GM21367 (cell line): ENCODE results near the gene CPXM1.
"Not testable (repeated sequence)": the region's sequence is repeated elsewhere in the genome, so short reads cannot be mapped to it uniquely, and the experiment has no call there.

Experiments used
- ATAC-seq: cut with Tn5 transposase; IDR thresholded peaks from one replicate; pipeline ENCODE4 v1.9.1; 2021; ENCODE audit not compliant: unreplicated experiment

CPXM1 gene

DNA sequence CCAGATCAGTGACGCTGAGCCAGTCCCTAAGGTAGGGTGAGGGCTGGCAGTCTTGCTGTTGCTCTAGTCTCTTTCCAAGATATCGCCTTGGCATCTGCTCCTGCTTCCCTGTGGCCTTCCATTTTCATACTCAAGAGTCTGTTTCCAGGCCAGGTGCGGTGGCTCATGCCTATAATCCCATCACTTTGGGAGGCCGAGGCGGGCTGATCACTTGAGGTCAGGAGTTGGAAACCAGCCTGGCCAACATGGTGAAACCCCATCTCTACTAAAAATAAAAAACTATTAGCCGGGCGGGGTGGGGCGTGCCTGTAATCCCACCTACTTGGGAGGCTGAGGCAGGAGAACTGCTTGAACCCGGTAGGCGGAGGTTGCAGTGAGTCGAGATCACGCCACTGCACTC, 30.3 kb downstream of the CPXM1 start:
- not testable (repeated sequence) for ATAC-seq

- ATAC-seq = no peak
These were observed 31.8 kb downstream of the CPXM1 start for GRCh38 chr20:2768632-2769015.

DNA sequence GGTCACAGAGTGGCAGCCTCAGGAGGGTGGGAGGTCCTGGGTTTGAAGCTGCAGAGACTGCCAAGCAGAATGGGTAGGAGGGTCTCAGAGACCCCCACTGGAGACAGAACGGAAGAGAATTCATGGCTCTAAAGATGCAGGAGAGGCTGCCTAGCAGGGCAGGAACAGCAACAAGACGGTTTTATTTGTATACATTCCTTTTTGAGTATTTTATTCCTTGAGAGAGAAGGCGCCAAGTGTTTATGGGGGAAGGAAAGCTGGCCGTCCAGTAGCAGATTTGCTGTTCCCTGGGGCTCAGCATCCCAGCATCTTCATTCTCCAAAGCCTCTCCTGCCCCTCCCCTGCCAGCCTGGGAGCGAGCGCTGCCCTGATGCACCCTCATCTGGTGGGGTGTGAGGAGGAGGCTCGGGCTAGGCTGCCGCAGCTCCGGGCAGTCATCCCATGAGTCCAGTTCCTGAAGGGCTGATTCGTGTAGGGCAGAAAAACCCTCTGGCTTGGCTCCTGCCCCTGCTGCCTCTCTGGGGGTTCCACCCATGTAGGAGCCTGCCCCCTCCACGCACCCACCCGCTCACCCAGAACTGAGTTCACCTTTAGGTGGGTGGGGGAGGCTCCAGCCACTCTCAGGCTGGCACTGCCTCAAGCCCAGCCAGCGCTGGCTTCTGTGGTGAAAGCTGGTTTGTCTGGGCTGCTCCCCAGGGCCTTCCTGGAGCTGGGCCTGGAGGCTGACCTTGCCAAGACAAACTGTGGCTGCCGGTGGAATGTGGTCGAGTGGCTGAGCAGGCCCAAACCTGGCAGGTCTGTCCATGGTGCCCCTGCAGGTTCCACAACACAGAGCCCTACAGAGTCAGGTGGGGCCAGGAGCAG, 32.4 kb downstream of the CPXM1 start:
- no peak for ATAC-seq

GRCh38 chr20:2763186-2763585, 37.2 kb downstream of the CPXM1 start:
- ATAC-seq = no peak

- no peak for ATAC-seq
These were observed 37.8 kb downstream of the CPXM1 start for GRCh38 chr20:2762578-2763131.

- no peak for ATAC-seq
These were observed 38.5 kb downstream of the CPXM1 start for GRCh38 chr20:2761885-2762284.

DNA sequence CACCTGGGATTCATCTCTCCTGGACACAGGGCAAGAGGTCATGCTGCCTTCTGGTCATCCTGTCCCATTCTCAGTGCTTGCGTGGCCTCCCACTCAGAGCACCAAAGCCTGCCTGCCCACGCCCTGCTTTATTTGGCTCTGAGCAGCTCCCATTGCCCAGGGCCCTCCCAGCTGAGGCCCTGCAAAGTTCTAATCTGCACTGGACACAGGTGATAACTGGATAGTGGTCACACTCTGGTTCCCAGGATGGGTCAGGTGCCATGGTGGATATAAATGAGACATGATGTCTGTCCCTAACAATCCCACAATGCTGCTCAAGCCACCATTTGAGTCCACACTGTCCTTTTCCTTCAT, 39.5 kb downstream of the CPXM1 start:
- ATAC-seq = no peak

DNA sequence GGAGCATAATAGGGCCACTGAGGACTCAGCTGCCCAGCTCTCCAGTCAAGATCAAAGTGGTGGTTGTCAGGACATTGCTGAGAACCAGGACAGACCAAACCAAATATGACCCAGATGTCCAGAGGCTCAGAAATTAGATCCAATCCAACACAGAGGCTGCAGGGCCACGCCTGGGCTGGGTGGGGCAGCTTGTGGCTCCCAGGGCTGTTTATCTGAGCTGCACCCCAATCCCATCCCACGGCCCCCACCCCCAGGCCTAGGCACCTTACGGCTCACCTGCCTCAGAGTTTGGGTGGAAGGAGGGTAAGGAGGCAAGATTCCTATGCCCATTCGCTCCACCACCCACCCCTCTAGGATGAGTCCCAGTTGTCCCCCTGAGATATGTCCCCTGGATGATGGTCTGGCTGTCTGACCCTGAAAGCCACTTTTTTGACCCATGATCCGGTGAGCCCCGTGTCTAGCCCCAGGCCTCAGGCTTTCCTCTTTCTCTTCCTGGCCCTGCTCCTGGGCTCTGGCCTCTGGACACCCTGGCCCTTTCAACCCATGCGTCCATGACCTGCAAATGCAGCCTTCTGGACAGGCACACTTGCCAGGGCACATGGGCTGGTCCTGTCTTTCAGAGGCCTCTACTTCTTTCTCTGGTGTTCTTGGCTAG, 40.0 kb downstream of the CPXM1 start:
- no peak for ATAC-seq

DNA sequence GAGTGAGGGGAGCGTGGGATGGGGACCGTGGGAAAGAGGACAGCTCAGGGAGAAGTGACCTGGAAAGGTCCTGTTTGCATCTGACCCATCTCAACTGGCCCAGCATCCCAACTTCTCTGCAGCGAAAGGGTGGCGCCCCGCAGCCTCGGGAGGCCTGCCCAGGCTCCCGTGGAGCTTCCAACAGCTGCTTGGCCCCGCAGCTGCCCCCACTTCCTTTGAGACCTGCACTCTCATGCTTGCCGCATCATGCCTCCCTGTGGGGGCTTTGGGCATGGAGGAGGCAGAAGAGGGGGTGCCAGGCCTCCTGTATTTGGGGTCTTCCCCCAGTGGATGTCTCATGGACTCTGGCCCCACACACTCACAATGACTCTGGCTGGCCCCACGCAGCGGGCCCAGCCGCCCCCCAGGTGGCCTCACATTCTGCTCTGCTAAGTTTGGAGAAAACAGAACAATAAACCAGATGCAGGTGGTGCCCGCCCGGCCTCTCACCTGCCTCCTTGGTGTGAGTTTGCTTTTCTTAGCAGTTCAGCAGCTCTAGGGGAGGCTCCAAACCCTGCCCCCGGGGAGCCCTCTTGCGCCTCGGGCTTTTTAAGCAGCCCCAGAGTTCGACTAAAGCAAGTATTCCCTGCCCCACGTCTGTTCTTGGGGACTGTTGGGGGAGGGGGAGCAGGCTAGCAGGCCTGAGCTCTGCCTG, 40.7 kb downstream of the CPXM1 start:
- no peak for ATAC-seq

- no peak for ATAC-seq
These were observed 41.3 kb downstream of the CPXM1 start for GRCh38 chr20:2759143-2759542.

GRCh38 chr20:2757969-2758368, 42.5 kb downstream of the CPXM1 start:
- ATAC-seq = no peak

GRCh38 chr20:2757001-2757400, 43.4 kb downstream of the CPXM1 start:
- ATAC-seq = no peak

- ATAC-seq = no peak
These were observed 44.3 kb downstream of the CPXM1 start for GRCh38 chr20:2756056-2756611.

GRCh38 chr20:2755451-2756055, 44.9 kb downstream of the CPXM1 start:
- ATAC-seq = no peak

GRCh38 chr20:2754424-2754823, 46.0 kb downstream of the CPXM1 start:
- ATAC-seq = no peak

DNA sequence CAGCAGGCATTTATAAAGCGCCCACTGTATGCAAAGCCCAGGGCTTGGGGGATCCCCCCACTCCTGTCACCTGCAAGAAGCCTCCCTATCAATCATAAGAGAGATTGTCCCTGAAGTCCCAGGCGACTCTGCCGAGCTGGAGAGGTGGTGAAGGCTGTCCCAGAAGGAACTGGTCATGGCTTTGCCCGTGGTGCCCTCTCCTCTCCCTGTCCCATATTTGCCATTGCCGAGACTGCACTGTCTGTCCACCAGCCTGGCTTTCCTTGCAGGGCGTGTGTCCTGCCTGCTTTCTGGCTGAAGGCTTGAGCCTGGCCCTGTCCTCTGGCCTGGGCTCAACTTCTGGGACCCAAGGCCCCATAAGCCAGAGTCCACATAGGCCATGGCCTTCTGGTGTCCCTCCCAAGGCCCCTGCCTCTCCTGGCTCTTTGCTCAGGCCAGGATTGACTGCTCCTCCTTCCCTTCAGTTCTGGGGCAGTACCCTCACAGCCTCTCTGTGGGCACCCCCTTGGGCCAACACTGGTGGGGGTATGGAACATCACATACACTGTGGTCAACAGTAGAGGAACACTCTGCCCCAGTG, 46.9 kb downstream of the CPXM1 start:
- ATAC-seq = no peak

GRCh38 chr20:2752567-2753460, 47.6 kb downstream of the CPXM1 start:
- no peak for ATAC-seq

- ATAC-seq = no peak
These were observed 48.4 kb downstream of the CPXM1 start for GRCh38 chr20:2751878-2752566.

GRCh38 chr20:2751347-2751877, 49.0 kb downstream of the CPXM1 start:
- ATAC-seq = no peak
